GM12878 (cell line): ENCODE results near the gene ECI1. TPM values are rescaled to one million over a fixed set of nuclear protein-coding genes. Genes with fewer than 3 reads are reported as not detected.

Experiments used
- ATAC-seq: fragments of 200-7000 bp; cut with Tn5 transposase; 3 replicates; pipeline ENCODE4 v1.9.1; 2020; ENCODE audit warnings: mild to moderate bottlenecking, moderate library complexity
- BruUV-seq: library from RNA; stranded (reverse); fragments of 400-500 nt; replicated peaks from 2 replicates; lab custom pipeline; 2021; lab: Mats Ljungman, UMichigan
- CTCF ChIA-PET: fragments of 300-600 bp; sonication (Branson Sonifier 250); formaldehyde crosslinking; extraction: SDS; loops from one replicate; lab custom pipeline; 2021; ENCODE audit warnings: inconsistent platforms; lab: Yijun Ruan, JAX
- POLR2A ChIA-PET: fragments of 350-600 bp; formaldehyde crosslinking; extraction: SDS; loops from one replicate; lab custom pipeline; 2021; ENCODE audit warnings: inconsistent platforms; lab: Charles Lee
- RAD21 ChIA-PET: fragments of 300-600 bp; sonication (Branson Sonifier 250); formaldehyde crosslinking; loops from one replicate; lab custom pipeline; 2023; ENCODE audit warnings: antibody characterized with exemption; ENCODE audit not compliant: unreplicated experiment; lab: Charles Lee
- SMC1A ChIA-PET: fragments of 300-600 bp; sonication (Branson Sonifier 250); formaldehyde crosslinking; loops from one replicate; lab custom pipeline; 2023; ENCODE audit not compliant: unreplicated experiment, uncharacterized antibody; lab: Charles Lee
- DNase-seq: peaks from one replicate; pipeline ENCODE4 v3.0.0-alpha.2; 2011; ENCODE audit warnings: low read depth, low spot score
- FAIRE-seq: peaks from 3 replicates; lab custom pipeline; 2011; peaks lifted over from hg19 to GRCh38; lab: Jason Lieb, UNC
- H2AFZ ChIP-seq: 2 replicates; pipeline ENCODE4 v1.6.0; 2011; ENCODE audit warnings: low read depth, low read length, control low read depth; ENCODE audit not compliant: control insufficient read depth
- H3K27ac ChIP-seq: 2 replicates; pipeline ENCODE4 v1.5.1; 2011; ENCODE audit warnings: control low read depth; ENCODE audit not compliant: control insufficient read depth, insufficient read depth
- H3K27me3 ChIP-seq, 2 experiments: replicated peaks in 1 of 2; 2 replicates each; pipeline versions ENCODE4 v1.6.0 to v1.6.1; 2011; ENCODE audit warnings: low read length in 1 of 2; ENCODE audit not compliant: control insufficient read depth in 2 of 2, insufficient read depth in 2 of 2
- H3K36me3 ChIP-seq, 2 experiments: 2 replicates each; pipeline ENCODE4 v1.5.1; 2011; ENCODE audit warnings: low read length in 1 of 2; ENCODE audit not compliant: control insufficient read depth in 2 of 2, insufficient read depth in 2 of 2
- H3K4me1 ChIP-seq: 2 replicates; pipeline ENCODE4 v1.6.1; 2011; ENCODE audit warnings: mild to moderate bottlenecking, low read length, moderate library complexity, mixed read lengths; ENCODE audit not compliant: control insufficient read depth, insufficient read depth
- H3K4me2 ChIP-seq: 2 replicates; pipeline ENCODE4 v1.6.0; 2011; ENCODE audit warnings: control low read depth; ENCODE audit not compliant: control insufficient read depth, insufficient read depth
- H3K4me3 ChIP-seq: fragments of 200-600 bp; sonication (generic); 2 replicates; pipeline ENCODE4 v1.5.1; 2016
- H3K79me2 ChIP-seq: 2 replicates; pipeline ENCODE4 v1.6.0; 2011; ENCODE audit warnings: low read length; ENCODE audit not compliant: control insufficient read depth, insufficient read depth
- H3K9ac ChIP-seq: 2 replicates; pipeline ENCODE4 v1.8.0; 2011; ENCODE audit warnings: low read length, control low read depth, mixed read lengths; ENCODE audit not compliant: control insufficient read depth, insufficient read depth
- H3K9me3 ChIP-seq: replicated peaks from 3 replicates; pipeline ENCODE4 v1.5.1; 2011; ENCODE audit warnings: mild to moderate bottlenecking, low read length; ENCODE audit not compliant: control insufficient read depth, insufficient read depth
- H4K20me1 ChIP-seq: 2 replicates; pipeline ENCODE4 v1.6.0; 2011; ENCODE audit not compliant: control insufficient read depth, insufficient read depth
- ATF7 ChIP-seq: fragments of 450-650 bp; IDR thresholded peaks from 2 replicates; pipeline ENCODE4 v1.6.1; 2016; ENCODE audit warnings: low read depth, mild to moderate bottlenecking
- CEBPB ChIP-seq, 2 experiments: fragments of 150-350 bp in 1 of 2; IDR thresholded peaks; 2 replicates each; pipeline ENCODE4 v1.6.1; 2012 to 2014; ENCODE audit warnings: low read depth in 2 of 2, low read length in 2 of 2, borderline replicate concordance in 1 of 2, inconsistent platforms in 1 of 2
- CHD2 ChIP-seq: IDR thresholded peaks from 2 replicates; pipeline ENCODE4 v1.6.1; 2011; ENCODE audit warnings: low read depth, low read length, improper control_type of control experiment, borderline replicate concordance
- ELK1 ChIP-seq: IDR thresholded peaks from 2 replicates; pipeline ENCODE4 v1.6.1; 2012; ENCODE audit warnings: low read depth, low read length, improper control_type of control experiment
- NBN ChIP-seq: fragments of 450-650 bp; IDR thresholded peaks from 2 replicates; pipeline ENCODE4 v1.6.1; 2016
- POLR2A ChIP-seq: IDR thresholded peaks from 2 replicates; pipeline ENCODE4 v1.6.1; 2011; ENCODE audit warnings: low read depth, mild to moderate bottlenecking, low read length
- RELA ChIP-seq: fragments of 450-650 bp; IDR thresholded peaks from 2 replicates; pipeline ENCODE4 v1.8.0; 2014; ENCODE audit warnings: borderline replicate concordance; ENCODE audit not compliant: partially characterized antibody
- SMAD1 ChIP-seq: fragments of 450-650 bp; IDR thresholded peaks from 2 replicates; pipeline ENCODE4 v1.6.1; 2018; ENCODE audit warnings: mild to moderate bottlenecking, low read depth; ENCODE audit not compliant: partially characterized antibody
- YBX1 ChIP-seq: fragments of 450-650 bp; IDR thresholded peaks from 2 replicates; pipeline ENCODE4 v1.6.1; 2016; ENCODE audit warnings: antibody characterized with exemption
- WGBS: methylation state at CpG from one replicate; pipeline ENCODE4 v1.1.6; 2016; ENCODE audit warnings: low lambda C conversion rate; ENCODE audit not compliant: insufficient replicate concordance, insufficient coverage; ENCODE audit errors: missing lambda C conversion rate; 5-methylcytosine and 5-hydroxymethylcytosine counted together
- in situ Hi-C: fragments of 300-500 bp; cut with MboI; formaldehyde crosslinking; loops from 9 replicates; pipeline ENCODE4 v1.14.3; 2018; ENCODE audit warnings: mixed read lengths
- intact Hi-C: fragments of 100-400 bp; cut with micrococcal nuclease; formaldehyde crosslinking; loops from one replicate; pipeline ENCODE4 v1.14.2; 2022; ENCODE audit not compliant: unreplicated experiment
- polyA plus RNA-seq, 11 experiments: library from polyadenylated mRNA; depleted of rRNA in 4 of 11; unstranded in 6 of 11; stranded (reverse) in 5 of 11; fragments of >200 nt; fragmentation: Nextera tagmentation in 4 of 11; fragmentation: Illumina TruSeq in 1 of 11; extraction: Ambion mirVana in 4 of 11; extraction: Trizol in 1 of 11; gene quantifications; 1 replicate in 1 of 11; 2 replicates in 10 of 11; pipeline versions ENCODE4 v1.2.1 to v1.2.3, GENCODE V29; 2011 to 2016; ENCODE audit warnings: inconsistent platforms in 2 of 11, missing spikeins in 2 of 11, low read depth in 1 of 11
- total RNA-seq, 4 experiments: library from RNA; depleted of rRNA in 3 of 4; stranded (reverse); fragments of >200 nt in 3 of 4; fragmentation: Illumina TruSeq in 1 of 4; extraction: Trizol in 1 of 4; gene quantifications; 2 replicates each; pipeline versions ENCODE4 v1.2.1 to v1.2.3, GENCODE V29; 2013 to 2021
- TF ChIP-seq, protein P1 (sequence below): IDR thresholded peaks from 2 replicates; pipeline ENCODE4 v1.6.1; 2012; ENCODE audit warnings: low read length, inconsistent platforms
- TF ChIP-seq, protein P2 (sequence below): fragments of 150-350 bp; IDR thresholded peaks from 2 replicates; pipeline ENCODE4 v1.6.1; 2014; ENCODE audit warnings: mild to moderate bottlenecking, low read depth, low read length

Gene ECI1
- total and polyA plus RNA-seq, 10 of the 15 experiments (the other 5 are each of a cell fraction or from before 2014, with no cell fraction given): 2.2 to 82.1 (median 24.8) TPM

GRCh38 chr16:2243031-2243528, 8.3 kb downstream of the ECI1 start:
- CTCF ChIA-PET: no interaction called here
- RAD21 ChIA-PET: interaction anchor here (1.0 kb wide), 1 partner anchor 118 kb away, joined by 3 read pairs; no protein-coding TSS in a partner anchor
- Histone ChIP-seq H4K20me1 (no peaks in the 10 kb centered on the region), H3K9ac (no peak overlapping the region), H3K4me2 (no peak overlapping the region), H3K36me3 (peaks cover 0 to 22% of the 10 kb centered on the region in 2 experiments; a peak in 2 of 4 replicates), H3K4me1 (no peaks in the 10 kb centered on the region), H3K9me3 (no peaks in the 10 kb centered on the region), H2AFZ (no peak overlapping the region), H3K27ac (no peak overlapping the region), H3K79me2 (no peaks in the 10 kb centered on the region), H3K4me3 (no peak overlapping the region), H3K27me3 (no peaks in the 10 kb centered on the region)
- in situ Hi-C loops (no loop called here), intact Hi-C loops (no loop called here)
- no TSS peak for BruUV-seq
- TF ChIP-seq ATF7: no peak
- TF ChIP-seq NBN: no peak
- TF ChIP-seq, protein P1, sequence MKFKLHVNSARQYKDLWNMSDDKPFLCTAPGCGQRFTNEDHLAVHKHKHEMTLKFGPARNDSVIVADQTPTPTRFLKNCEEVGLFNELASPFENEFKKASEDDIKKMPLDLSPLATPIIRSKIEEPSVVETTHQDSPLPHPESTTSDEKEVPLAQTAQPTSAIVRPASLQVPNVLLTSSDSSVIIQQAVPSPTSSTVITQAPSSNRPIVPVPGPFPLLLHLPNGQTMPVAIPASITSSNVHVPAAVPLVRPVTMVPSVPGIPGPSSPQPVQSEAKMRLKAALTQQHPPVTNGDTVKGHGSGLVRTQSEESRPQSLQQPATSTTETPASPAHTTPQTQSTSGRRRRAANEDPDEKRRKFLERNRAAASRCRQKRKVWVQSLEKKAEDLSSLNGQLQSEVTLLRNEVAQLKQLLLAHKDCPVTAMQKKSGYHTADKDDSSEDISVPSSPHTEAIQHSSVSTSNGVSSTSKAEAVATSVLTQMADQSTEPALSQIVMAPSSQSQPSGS: no peak
- TF ChIP-seq CHD2: no peak
- TF ChIP-seq SMAD1: no peak
- no peak for TF ChIP-seq CEBPB (IDR thresholded peaks at IDR 0.05; ENCODE audit: borderline replicate concordance in 1 of 2, low read depth in 2 of 2, low read length in 2 of 2)
- no peak for TF ChIP-seq ELK1
- no peak for TF ChIP-seq RELA
- TF ChIP-seq POLR2A: no peak
- TF ChIP-seq, protein P2, sequence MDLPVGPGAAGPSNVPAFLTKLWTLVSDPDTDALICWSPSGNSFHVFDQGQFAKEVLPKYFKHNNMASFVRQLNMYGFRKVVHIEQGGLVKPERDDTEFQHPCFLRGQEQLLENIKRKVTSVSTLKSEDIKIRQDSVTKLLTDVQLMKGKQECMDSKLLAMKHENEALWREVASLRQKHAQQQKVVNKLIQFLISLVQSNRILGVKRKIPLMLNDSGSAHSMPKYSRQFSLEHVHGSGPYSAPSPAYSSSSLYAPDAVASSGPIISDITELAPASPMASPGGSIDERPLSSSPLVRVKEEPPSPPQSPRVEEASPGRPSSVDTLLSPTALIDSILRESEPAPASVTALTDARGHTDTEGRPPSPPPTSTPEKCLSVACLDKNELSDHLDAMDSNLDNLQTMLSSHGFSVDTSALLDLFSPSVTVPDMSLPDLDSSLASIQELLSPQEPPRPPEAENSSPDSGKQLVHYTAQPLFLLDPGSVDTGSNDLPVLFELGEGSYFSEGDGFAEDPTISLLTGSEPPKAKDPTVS: no peak
- TF ChIP-seq YBX1: no peak
- ATAC-seq (no peak), DNase-seq (no peak), FAIRE-seq (no peak)
- 94% methylated on average over 19 of the region's 19 CpGs for WGBS
- POLR2A ChIA-PET: no interaction called here
- SMC1A ChIA-PET: no interaction called here
